SK-N-SH treated with all-trans-retinoic acid at 6 μM for 48 hours (cell line): ENCODE data around the gene LY6G6C.

Experiments used
- ATAC-seq: fragments of 200-7000 bp; cut with Tn5 transposase; 3 replicates; pipeline ENCODE4 v1.9.1; 2020; ENCODE audit warnings: mild to moderate bottlenecking, moderate library complexity
- ARNTL ChIP-seq: fragments of 450-650 bp; formaldehyde crosslinking; IDR thresholded peaks from 2 replicates; pipeline ENCODE4 v1.5.0; 2020; ENCODE audit warnings: low read depth, mild to moderate bottlenecking, moderate library complexity, borderline replicate concordance
- CSDC2 ChIP-seq: fragments of 250-450 bp; sonication (Bioruptor Pico); IDR thresholded peaks from 2 replicates; pipeline ENCODE4 v1.5.0; 2020; ENCODE audit warnings: mild to moderate bottlenecking, moderate library complexity
- ESRRG ChIP-seq: fragments of 250-450 bp; sonication (Bioruptor Pico); IDR thresholded peaks from 2 replicates; pipeline ENCODE4 v1.6.1; 2021; ENCODE audit warnings: mild to moderate bottlenecking
- GLIS3 ChIP-seq: fragments of 250-450 bp; sonication (Bioruptor Pico); IDR thresholded peaks from 2 replicates; pipeline ENCODE4 v1.5.0; 2020; ENCODE audit warnings: mild to moderate bottlenecking, moderate library complexity
- OSR1 ChIP-seq: fragments of 250-450 bp; sonication (Bioruptor Pico); IDR thresholded peaks from 2 replicates; pipeline ENCODE4 v1.8.0; 2022; ENCODE audit warnings: moderate library complexity, mild to moderate bottlenecking, inconsistent platforms
- PPARA ChIP-seq: fragments of 250-450 bp; sonication (Bioruptor Pico); IDR thresholded peaks from 2 replicates; pipeline ENCODE4 v1.5.0; 2020; ENCODE audit warnings: mild to moderate bottlenecking, borderline replicate concordance
- SNAI2 ChIP-seq: fragments of 250-450 bp; sonication (Bioruptor Pico); IDR thresholded peaks from 2 replicates; pipeline ENCODE4 v1.5.0; 2020; ENCODE audit warnings: mild to moderate bottlenecking, moderate library complexity
- TCF4 ChIP-seq: fragments of 250-450 bp; sonication (Bioruptor Pico); IDR thresholded peaks from 2 replicates; pipeline ENCODE4 v1.8.0; 2021; ENCODE audit warnings: mild to moderate bottlenecking, moderate library complexity, borderline replicate concordance
- TOX ChIP-seq: fragments of 250-450 bp; sonication (Bioruptor Pico); IDR thresholded peaks from 2 replicates; pipeline ENCODE4 v1.8.0; 2021; ENCODE audit warnings: mild to moderate bottlenecking, moderate library complexity, borderline replicate concordance
- ZFP3 ChIP-seq: fragments of 250-450 bp; sonication (Bioruptor Pico); IDR thresholded peaks from 2 replicates; pipeline ENCODE4 v1.5.0; 2020; ENCODE audit warnings: mild to moderate bottlenecking, moderate library complexity
- ZFP30 ChIP-seq: fragments of 450-650 bp; formaldehyde crosslinking; IDR thresholded peaks from 2 replicates; pipeline ENCODE4 v1.5.0; 2022; ENCODE audit warnings: mild to moderate bottlenecking, moderate library complexity
- ZNF565 ChIP-seq: fragments of 450-650 bp; formaldehyde crosslinking; conservative IDR thresholded peaks from 2 replicates; pipeline ENCODE4 v1.5.0; 2020; ENCODE audit warnings: low read depth, mild to moderate bottlenecking, moderate library complexity
- ZNF70 ChIP-seq: fragments of 450-650 bp; formaldehyde crosslinking; IDR thresholded peaks from 2 replicates; pipeline ENCODE4 v1.5.0; 2020; ENCODE audit warnings: mild to moderate bottlenecking, moderate library complexity
- ZNF8 ChIP-seq: fragments of 450-650 bp; formaldehyde crosslinking; IDR thresholded peaks from 2 replicates; pipeline ENCODE4 v1.5.0; 2020; ENCODE audit warnings: mild to moderate bottlenecking, moderate library complexity
- TF ChIP-seq, protein P1 (sequence below): fragments of 250-450 bp; sonication (Bioruptor Pico); IDR thresholded peaks from 2 replicates; pipeline ENCODE4 v1.5.0; 2020; ENCODE audit warnings: mild to moderate bottlenecking, moderate library complexity
- TF ChIP-seq, protein P2 (sequence below): fragments of 250-450 bp; sonication (Bioruptor Pico); IDR thresholded peaks from 2 replicates; pipeline ENCODE4 v1.5.1; 2021; ENCODE audit warnings: mild to moderate bottlenecking, moderate library complexity
- TF ChIP-seq, protein P3 (sequence below): fragments of 250-450 bp; sonication (Bioruptor Pico); IDR thresholded peaks from 2 replicates; pipeline ENCODE4 v1.8.0; 2020; ENCODE audit warnings: mild to moderate bottlenecking, moderate library complexity, borderline replicate concordance
- TF ChIP-seq, protein P4 (sequence below): fragments of 250-450 bp; sonication (Bioruptor Pico); IDR thresholded peaks from 2 replicates; pipeline ENCODE4 v1.5.1; 2020; ENCODE audit warnings: low read depth, mild to moderate bottlenecking, moderate library complexity

LY6G6C gene

DNA sequence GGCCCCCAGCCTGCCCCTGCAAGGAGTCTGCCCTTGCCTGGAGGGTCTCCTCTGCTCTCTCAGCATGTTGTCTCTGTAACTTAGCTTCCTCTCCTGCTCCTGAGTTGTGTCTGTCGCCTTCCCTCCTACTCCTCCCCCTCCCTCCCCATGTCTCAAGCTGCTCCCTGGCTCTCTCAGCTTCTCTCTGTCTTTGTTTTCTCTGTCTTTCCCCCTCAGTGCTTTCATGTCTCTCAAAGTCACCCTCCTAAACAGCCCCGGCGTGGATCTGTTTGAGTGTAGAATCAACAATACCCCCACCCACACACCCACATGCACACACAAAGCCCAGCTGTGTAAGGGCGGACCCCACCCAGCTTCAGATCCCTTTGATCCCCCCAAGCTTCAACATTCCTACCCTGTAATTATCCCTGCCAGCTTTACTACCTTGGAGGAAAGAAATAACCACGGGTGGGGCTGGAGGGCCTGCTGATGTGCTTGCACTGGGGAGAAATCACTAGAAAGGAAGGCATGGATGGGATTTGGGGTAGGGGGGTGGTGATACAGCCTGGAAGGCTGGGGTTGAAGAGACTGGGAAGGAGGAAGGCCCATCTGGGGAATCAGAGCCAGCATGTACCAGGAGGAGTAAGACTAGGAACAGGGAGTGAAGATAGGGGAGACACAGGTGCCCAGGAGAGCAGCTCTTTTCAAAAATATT is 7.4 kb downstream of the LY6G6C start (continued):
- TF ChIP-seq, protein P1, sequence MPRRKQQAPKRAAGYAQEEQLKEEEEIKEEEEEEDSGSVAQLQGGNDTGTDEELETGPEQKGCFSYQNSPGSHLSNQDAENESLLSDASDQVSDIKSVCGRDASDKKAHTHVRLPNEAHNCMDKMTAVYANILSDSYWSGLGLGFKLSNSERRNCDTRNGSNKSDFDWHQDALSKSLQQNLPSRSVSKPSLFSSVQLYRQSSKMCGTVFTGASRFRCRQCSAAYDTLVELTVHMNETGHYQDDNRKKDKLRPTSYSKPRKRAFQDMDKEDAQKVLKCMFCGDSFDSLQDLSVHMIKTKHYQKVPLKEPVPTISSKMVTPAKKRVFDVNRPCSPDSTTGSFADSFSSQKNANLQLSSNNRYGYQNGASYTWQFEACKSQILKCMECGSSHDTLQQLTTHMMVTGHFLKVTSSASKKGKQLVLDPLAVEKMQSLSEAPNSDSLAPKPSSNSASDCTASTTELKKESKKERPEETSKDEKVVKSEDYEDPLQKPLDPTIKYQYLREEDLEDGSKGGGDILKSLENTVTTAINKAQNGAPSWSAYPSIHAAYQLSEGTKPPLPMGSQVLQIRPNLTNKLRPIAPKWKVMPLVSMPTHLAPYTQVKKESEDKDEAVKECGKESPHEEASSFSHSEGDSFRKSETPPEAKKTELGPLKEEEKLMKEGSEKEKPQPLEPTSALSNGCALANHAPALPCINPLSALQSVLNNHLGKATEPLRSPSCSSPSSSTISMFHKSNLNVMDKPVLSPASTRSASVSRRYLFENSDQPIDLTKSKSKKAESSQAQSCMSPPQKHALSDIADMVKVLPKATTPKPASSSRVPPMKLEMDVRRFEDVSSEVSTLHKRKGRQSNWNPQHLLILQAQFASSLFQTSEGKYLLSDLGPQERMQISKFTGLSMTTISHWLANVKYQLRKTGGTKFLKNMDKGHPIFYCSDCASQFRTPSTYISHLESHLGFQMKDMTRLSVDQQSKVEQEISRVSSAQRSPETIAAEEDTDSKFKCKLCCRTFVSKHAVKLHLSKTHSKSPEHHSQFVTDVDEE (CRISPR knock-in tag), result no peak

DNA sequence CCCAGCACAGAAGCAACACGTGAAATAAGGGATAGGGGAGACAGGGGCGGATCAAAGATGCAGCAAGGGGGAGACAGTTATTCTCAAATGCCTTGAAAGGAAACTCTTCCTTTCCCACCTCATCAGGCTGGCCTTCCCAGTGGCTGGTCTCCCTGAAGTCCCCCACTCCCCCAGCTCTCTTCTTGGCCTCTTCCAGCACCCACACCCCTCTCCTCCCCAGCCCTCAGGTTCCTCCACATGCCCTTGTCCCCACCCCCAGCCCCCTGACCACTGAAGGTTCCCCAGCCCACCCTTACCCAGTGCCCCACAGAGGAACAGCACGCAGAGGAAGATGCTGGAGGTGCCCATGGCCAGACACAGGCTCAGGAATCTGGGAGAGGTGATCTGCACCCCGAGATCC is 8.1 kb downstream of the LY6G6C start:
- TF ChIP-seq ESRRG, result no peak
- no peak for TF ChIP-seq TOX (CRISPR knock-in tag)
- TF ChIP-seq, protein P2, sequence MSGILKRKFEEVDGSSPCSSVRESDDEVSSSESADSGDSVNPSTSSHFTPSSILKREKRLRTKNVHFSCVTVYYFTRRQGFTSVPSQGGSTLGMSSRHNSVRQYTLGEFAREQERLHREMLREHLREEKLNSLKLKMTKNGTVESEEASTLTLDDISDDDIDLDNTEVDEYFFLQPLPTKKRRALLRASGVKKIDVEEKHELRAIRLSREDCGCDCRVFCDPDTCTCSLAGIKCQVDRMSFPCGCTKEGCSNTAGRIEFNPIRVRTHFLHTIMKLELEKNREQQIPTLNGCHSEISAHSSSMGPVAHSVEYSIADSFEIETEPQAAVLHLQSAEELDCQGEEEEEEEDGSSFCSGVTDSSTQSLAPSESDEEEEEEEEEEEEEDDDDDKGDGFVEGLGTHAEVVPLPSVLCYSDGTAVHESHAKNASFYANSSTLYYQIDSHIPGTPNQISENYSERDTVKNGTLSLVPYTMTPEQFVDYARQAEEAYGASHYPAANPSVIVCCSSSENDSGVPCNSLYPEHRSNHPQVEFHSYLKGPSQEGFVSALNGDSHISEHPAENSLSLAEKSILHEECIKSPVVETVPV (CRISPR knock-in tag), result no peak
- TF ChIP-seq SNAI2 (CRISPR knock-in tag), result no peak
- TF ChIP-seq ZFP30, result no peak
- TF ChIP-seq ZNF70 (CRISPR knock-in tag), result no peak
- TF ChIP-seq PPARA, result no peak
- no peak for TF ChIP-seq ZNF565
- TF ChIP-seq TCF4, result no peak
- no peak for TF ChIP-seq ZFP3
- TF ChIP-seq OSR1 (CRISPR knock-in tag), result no peak
- TF ChIP-seq ARNTL (CRISPR knock-in tag), result no peak
- TF ChIP-seq, all 23 proteins: peak for 0
- no peak for ATAC-seq

DNA sequence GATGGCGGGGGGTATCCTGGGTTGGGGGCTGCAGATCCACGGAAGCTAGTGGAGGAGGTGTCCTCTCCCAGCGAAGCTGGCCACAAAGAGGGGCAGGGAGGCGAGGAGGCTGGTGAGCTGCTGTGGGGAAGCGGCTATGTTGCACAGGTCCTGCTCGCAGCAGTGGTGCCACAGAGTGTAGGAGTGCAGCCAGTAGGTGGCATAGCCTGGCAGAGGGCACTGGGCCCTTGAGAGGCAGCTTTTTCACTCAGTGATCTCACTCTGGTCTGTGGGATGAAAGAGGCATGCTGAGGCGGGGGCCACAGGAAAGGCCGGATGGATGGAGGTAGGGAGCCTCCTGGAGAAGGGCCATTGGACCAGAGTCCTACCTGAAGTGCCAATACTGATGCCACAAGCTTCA is 9.2 kb downstream of the LY6G6C start:
- TF ChIP-seq, protein P3, sequence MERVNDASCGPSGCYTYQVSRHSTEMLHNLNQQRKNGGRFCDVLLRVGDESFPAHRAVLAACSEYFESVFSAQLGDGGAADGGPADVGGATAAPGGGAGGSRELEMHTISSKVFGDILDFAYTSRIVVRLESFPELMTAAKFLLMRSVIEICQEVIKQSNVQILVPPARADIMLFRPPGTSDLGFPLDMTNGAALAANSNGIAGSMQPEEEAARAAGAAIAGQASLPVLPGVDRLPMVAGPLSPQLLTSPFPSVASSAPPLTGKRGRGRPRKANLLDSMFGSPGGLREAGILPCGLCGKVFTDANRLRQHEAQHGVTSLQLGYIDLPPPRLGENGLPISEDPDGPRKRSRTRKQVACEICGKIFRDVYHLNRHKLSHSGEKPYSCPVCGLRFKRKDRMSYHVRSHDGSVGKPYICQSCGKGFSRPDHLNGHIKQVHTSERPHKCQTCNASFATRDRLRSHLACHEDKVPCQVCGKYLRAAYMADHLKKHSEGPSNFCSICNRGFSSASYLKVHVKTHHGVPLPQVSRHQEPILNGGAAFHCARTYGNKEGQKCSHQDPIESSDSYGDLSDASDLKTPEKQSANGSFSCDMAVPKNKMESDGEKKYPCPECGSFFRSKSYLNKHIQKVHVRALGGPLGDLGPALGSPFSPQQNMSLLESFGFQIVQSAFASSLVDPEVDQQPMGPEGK (CRISPR knock-in tag), result no peak
- ATAC-seq, result peak; percentile 77

DNA sequence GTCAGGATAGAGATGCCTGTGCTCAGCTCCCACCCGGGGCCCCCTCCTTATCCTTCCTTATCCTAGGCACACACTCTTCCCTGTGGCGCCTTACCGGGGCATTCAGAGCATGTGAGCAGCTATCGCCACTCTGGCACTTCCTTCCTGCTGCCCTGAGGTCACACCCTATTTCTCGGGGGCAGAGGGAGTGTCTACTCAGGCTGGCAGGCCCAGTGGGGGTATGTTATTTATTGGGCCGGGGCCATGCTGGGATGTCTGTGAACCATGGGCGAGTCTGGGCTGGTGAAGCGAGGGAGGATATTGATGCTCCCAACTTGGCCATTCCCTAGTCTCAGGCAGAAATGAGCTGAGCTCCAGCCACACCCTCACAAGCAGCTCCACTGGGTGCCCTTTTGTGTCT is 10.3 kb downstream of the LY6G6C start:
- no peak for ATAC-seq
- TF ChIP-seq ARNTL (CRISPR knock-in tag) (no peak), PPARA (no peak), CSDC2 (no peak), ZNF70 (CRISPR knock-in tag) (no peak), TCF4 (no peak), OSR1 (CRISPR knock-in tag) (no peak), ZFP30 (no peak), ESRRG (no peak), TOX (CRISPR knock-in tag) (no peak), ZNF8 (CRISPR knock-in tag) (no peak), GLIS3 (CRISPR knock-in tag) (no peak)

DNA sequence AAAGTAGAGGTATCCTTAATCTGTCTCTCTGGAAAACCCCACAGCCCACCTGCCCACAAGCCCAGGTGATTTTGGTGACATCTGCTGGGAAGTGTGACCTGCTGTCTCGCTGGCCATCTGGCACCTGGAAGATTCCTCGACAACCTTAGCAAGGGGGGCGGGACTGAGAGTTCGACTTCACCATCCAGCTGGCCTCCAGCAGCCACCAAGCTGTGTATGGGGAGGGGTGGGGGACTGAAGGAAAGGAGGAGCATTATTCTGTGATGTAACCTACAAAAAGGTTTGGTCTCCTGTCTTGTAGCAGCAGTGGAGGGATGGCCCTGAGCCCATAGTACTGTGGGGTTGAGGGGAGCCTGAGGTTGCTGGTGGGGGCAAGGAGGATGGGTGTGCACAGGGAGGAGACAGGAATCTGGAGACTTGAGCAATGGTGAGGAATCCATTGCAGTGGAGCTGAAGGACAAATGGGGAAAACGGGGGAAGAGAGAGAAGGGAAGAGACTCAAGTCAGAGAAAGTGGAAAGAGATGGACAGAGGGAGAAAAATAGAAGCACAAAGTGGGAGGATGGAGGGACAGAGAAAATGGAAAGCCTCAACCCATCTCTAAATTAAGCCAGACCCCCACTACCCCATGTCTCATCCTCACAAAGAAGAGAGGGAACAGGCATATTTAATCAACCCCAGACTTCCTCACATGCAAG is 10.9 kb downstream of the LY6G6C start:
- ATAC-seq, result no peak
- TF ChIP-seq GLIS3 (CRISPR knock-in tag) (no peak), ZFP30 (no peak), ZNF8 (CRISPR knock-in tag) (no peak), PPARA (no peak), SNAI2 (CRISPR knock-in tag) (no peak), OSR1 (CRISPR knock-in tag) (no peak), TCF4 (no peak)
- TF ChIP-seq, protein P2 (CRISPR knock-in tag), result no peak
- TF ChIP-seq, protein P3 (CRISPR knock-in tag), result no peak
- TF ChIP-seq, protein P1 (CRISPR knock-in tag), result no peak
- TF ChIP-seq, protein P4, sequence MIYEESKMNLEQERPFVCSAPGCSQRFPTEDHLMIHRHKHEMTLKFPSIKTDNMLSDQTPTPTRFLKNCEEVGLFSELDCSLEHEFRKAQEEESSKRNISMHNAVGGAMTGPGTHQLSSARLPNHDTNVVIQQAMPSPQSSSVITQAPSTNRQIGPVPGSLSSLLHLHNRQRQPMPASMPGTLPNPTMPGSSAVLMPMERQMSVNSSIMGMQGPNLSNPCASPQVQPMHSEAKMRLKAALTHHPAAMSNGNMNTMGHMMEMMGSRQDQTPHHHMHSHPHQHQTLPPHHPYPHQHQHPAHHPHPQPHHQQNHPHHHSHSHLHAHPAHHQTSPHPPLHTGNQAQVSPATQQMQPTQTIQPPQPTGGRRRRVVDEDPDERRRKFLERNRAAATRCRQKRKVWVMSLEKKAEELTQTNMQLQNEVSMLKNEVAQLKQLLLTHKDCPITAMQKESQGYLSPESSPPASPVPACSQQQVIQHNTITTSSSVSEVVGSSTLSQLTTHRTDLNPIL (CRISPR knock-in tag), result no peak
